ENCODE measurements around the gene CYTH4.

DNA sequence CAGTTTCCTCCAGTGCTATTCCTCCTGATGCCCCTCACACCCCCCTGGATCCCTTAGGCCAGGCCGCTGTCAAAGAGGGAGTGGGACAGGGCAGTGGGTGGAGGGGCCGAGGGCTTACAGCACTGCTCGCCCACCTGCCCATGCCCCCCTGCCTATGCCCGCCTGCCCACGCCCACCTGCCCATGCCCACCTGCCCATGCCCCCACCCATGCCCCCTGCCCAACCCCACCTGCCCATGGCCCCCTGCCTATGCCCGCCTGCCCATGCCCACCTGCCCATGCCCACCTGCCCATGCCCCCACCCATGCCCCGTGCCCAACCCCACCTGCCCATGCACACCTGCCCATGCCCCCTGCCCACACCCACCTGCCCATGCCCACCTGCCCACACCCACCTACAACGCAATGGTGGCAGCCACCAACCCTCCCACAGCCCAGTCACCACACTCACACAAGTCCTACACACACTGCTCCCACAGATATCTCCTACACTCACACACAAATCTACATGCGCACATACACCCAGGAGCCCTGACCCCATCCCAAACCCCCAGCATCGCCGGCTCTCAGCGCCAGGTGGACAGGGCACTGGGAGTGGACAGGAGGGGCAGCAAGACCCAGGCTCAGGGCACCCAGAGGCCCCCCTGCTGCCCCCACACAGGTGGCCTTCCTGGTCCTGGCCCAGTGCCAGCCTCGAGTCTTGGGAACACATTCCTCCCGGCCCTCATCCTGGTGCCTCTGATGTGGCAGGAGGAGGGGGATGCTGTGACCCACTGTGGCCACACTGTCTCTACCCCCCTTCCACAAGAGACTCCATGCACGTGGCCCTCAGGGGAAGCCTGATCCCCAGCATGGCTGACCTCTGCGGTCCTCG, 61.8 kb downstream of the CYTH4 start:
- TF ChIP-seq KDM5A (IDR thresholded peaks at IDR 0.05; ENCODE audit: low read length), result no peak
- no peak for TF ChIP-seq EZH2 (IDR thresholded peaks at IDR 0.05; ENCODE audit: low read depth, low read length, severe bottlenecking)
- TF ChIP-seq YY1 (IDR thresholded peaks at IDR 0.05; ENCODE audit: low read depth, low read length), result no peak
- TF ChIP-seq, protein P1, sequence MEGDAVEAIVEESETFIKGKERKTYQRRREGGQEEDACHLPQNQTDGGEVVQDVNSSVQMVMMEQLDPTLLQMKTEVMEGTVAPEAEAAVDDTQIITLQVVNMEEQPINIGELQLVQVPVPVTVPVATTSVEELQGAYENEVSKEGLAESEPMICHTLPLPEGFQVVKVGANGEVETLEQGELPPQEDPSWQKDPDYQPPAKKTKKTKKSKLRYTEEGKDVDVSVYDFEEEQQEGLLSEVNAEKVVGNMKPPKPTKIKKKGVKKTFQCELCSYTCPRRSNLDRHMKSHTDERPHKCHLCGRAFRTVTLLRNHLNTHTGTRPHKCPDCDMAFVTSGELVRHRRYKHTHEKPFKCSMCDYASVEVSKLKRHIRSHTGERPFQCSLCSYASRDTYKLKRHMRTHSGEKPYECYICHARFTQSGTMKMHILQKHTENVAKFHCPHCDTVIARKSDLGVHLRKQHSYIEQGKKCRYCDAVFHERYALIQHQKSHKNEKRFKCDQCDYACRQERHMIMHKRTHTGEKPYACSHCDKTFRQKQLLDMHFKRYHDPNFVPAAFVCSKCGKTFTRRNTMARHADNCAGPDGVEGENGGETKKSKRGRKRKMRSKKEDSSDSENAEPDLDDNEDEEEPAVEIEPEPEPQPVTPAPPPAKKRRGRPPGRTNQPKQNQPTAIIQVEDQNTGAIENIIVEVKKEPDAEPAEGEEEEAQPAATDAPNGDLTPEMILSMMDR (IDR thresholded peaks at IDR 0.05; ENCODE audit: control extremely low read depth in 1 of 3, insufficient read depth in 1 of 3, low read depth in 1 of 3, low read length in 3 of 3), result no peak
- no peak for TF ChIP-seq BCL11A (IDR thresholded peaks at IDR 0.05; ENCODE audit: low read depth in 2 of 2, low read length in 2 of 2)
- no peak for TF ChIP-seq RAD21 (IDR thresholded peaks at IDR 0.05 in 1 of 2, conservative IDR thresholded peaks at IDR 0.05 in 1 of 2; ENCODE audit: low read depth in 2 of 2, low read length in 2 of 2)
- no peak for TF ChIP-seq CEBPB (IDR thresholded peaks at IDR 0.05; ENCODE audit: low read depth, low read length)
- TF ChIP-seq POLR2A (IDR thresholded peaks at IDR 0.05; ENCODE audit: control extremely low read depth in 1 of 2, low read depth in 2 of 2, low read length in 2 of 2), result no peak

All from H1 (cell line).